Upper lobe of left lung (tissue), 6 donors: Measurements from ENCODE around the gene FANCC. TPM values are rescaled to one million over a fixed set of nuclear protein-coding genes. Genes with fewer than 3 reads are reported as not detected.
A peak's percentile ranks its signal among the peaks of the same experiment; 100 is the strongest.

Source experiments
- ATAC-seq, 2 donors: fragments of 200-7000 bp; cut with Tn5 transposase; one replicate each; pipeline ENCODE4 v1.9.1; 2022; ENCODE audit warnings: mild to moderate bottlenecking in 2 of 2, moderate library complexity in 2 of 2; ENCODE audit not compliant: low FRiP score in 2 of 2
- DNase-seq, 2 donors: peaks; one replicate each; pipeline ENCODE4 v3.0.0-alpha.2; 2019 to 2020
- H3K27ac ChIP-seq, 4 donors: fragments of 200-600 bp; sonication (generic); one replicate each; pipeline ENCODE4 v1.5.1; 2016 to 2019
- H3K27me3 ChIP-seq, 4 donors: fragments of 200-600 bp; sonication (generic); one replicate each; pipeline ENCODE4 v1.5.1; 2017 to 2019
- H3K36me3 ChIP-seq, 4 donors: fragments of 200-600 bp; sonication (generic); one replicate each; pipeline ENCODE4 v1.5.1; 2016 to 2019
- H3K4me1 ChIP-seq, 4 donors: fragments of 200-600 bp; sonication (generic); one replicate each; pipeline ENCODE4 v1.5.1; 2018 to 2019
- H3K4me3 ChIP-seq, 4 donors: fragments of 200-600 bp; sonication (generic); one replicate each; pipeline ENCODE4 v1.5.1; 2017 to 2019; ENCODE audit warnings: mild to moderate bottlenecking in 2 of 4, moderate library complexity in 1 of 4
- H3K9me3 ChIP-seq, 4 donors: fragments of 200-600 bp; sonication (generic); one replicate each; pipeline ENCODE4 v1.5.1; 2018 to 2019
- EP300 ChIP-seq, 4 donors: sonication (generic); formaldehyde crosslinking; IDR thresholded peaks; one replicate each; pipeline ENCODE4 v1.5.1; 2017; ENCODE audit warnings: antibody characterized with exemption in 4 of 4, control low read depth in 2 of 4
- POLR2A ChIP-seq, 4 donors: fragments of 450-650 bp; IDR thresholded peaks; one replicate each; pipeline ENCODE4 v1.5.1; 2016 to 2017; ENCODE audit warnings: antibody characterized with exemption in 4 of 4, mild to moderate bottlenecking in 2 of 4
- POLR2AphosphoS5 ChIP-seq, 2 donors: sonication (generic); formaldehyde crosslinking; IDR thresholded peaks; one replicate each; pipeline ENCODE4 v1.5.1; 2017; ENCODE audit warnings: antibody characterized with exemption in 2 of 2
- WGBS, 2 donors: methylation state at CpG; one replicate each; pipeline ENCODE4 v1.1.5; 2017 to 2018; 5-methylcytosine and 5-hydroxymethylcytosine counted together
- total RNA-seq, 6 donors: library from RNA; depleted of rRNA in 4 of 6; stranded (reverse); fragments of >200 nt in 4 of 6; gene quantifications; one replicate each; pipeline versions ENCODE4 v1.1.0 to v1.2.1, GENCODE V29; 2016 to 2021
- TF ChIP-seq, protein P1 (sequence below), 6 experiments: fragments of 450-650 bp in 4 of 6; fragments of 200-600 bp in 2 of 6; sonication (generic) in 2 of 6; IDR thresholded peaks; one replicate each; pipeline ENCODE4 v1.5.1; 2016 to 2019; ENCODE audit warnings: antibody characterized with exemption in 6 of 6
- donor health status: DM: no; HTN: no; CAD: no; lungs with moderate emphysema.
- donor health status: DM: no; HTN: yes; CAD: no; lungs with severe emphysema.

The FANCC gene
- total RNA-seq, 6 donors from 2014 or later, result 6.7 to 27.2 (median 10.8) TPM

DNA sequence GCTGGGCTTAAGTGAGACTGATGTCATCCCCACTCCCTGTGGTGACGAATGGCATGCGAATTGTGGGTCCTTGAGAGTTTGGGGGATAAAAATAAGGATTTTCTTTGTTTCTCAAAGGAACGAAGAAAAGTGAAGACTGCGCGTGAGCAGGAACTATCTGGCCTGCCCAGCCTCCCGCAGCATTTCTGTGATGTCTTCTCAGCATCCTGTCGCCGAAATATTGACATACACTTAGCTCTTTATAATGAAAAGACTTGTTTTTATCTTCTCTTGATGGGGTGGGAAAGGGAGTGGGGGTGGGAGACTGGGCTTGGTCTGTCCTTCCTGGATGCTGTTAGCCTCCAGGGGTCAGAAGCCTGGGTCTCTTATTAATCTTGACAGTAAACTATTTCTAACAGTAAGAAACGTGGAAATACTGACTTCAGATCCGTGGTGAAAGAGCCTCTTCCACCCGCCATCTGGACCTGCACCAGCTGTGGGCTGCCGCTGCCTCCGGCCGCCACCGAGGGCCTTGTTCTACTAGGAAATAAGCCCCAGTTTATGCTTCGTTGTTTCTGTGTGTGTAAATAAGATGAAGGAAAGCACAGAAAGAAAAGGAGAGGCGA is 239.6 kb downstream of the FANCC start:
- Histone ChIP-seq H3K36me3 (peaks cover 8 to 34% (median 23%) of the 10 kb centered on the region in 4 donors), H3K4me3 (no peak overlapping the region), H3K9me3 (no peaks in the 10 kb centered on the region), H3K4me1 (peaks cover 37 to 48% (median 42%) of the 10 kb centered on the region in 4 donors), H3K27me3 (no peaks in the 10 kb centered on the region), H3K27ac (peak overlapping the region; percentile 54 to 67 (median 60))
- TF ChIP-seq POLR2A (IDR thresholded peaks at IDR 0.05) (no peak), POLR2AphosphoS5 (IDR thresholded peaks at IDR 0.05) (no peak), EP300 (IDR thresholded peaks at IDR 0.05) (no peak)
- TF ChIP-seq, protein P1, sequence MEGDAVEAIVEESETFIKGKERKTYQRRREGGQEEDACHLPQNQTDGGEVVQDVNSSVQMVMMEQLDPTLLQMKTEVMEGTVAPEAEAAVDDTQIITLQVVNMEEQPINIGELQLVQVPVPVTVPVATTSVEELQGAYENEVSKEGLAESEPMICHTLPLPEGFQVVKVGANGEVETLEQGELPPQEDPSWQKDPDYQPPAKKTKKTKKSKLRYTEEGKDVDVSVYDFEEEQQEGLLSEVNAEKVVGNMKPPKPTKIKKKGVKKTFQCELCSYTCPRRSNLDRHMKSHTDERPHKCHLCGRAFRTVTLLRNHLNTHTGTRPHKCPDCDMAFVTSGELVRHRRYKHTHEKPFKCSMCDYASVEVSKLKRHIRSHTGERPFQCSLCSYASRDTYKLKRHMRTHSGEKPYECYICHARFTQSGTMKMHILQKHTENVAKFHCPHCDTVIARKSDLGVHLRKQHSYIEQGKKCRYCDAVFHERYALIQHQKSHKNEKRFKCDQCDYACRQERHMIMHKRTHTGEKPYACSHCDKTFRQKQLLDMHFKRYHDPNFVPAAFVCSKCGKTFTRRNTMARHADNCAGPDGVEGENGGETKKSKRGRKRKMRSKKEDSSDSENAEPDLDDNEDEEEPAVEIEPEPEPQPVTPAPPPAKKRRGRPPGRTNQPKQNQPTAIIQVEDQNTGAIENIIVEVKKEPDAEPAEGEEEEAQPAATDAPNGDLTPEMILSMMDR (IDR thresholded peaks at IDR 0.05), result no peak
- ATAC-seq (no peak), DNase-seq (peak; percentile 26 to 84)
- 62 to 76% methylated on average over 17 of the region's 17 CpGs for WGBS, 2 donors

DNA sequence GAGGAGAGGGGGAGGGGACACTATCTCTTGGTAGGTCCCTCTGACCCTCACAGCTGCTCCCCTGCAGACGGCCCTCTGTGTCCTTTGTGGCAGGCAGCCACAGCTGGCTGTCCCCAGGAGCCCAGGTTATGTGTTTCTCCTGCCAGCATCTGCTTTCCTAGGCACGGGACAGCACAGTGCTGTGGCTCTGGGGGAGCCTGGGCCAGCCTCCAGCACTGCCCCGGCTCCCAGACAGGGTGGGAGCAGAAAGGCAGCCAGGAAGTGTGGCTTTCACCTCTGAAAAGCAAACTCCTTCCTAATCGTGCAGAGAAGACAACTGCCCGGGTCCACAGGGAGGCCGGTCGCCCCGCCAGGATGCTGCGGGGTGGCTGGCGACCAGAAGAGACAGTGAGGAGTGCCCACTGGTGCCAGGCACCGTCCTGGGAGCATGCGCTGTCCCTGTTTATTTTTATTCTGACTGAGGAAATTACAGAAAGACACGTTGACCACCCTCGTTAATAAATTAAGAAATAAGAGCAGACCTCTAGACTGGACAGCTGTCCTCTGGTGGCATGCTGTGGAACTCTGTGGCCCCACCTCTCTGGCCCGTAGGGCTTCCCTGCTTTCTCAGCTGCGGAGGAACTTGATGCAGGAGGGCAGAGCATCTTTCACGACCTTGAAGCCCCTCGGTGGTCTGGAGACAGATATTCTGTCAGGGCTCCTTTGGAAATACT is 240.3 kb downstream of the FANCC start:
- no peak overlapping the region for H3K4me3 ChIP-seq
- peak in 1 of 2 donors; percentile 8 for ATAC-seq
- peak overlapping the region; percentile 54 to 67 (median 60) for H3K27ac ChIP-seq

DNA sequence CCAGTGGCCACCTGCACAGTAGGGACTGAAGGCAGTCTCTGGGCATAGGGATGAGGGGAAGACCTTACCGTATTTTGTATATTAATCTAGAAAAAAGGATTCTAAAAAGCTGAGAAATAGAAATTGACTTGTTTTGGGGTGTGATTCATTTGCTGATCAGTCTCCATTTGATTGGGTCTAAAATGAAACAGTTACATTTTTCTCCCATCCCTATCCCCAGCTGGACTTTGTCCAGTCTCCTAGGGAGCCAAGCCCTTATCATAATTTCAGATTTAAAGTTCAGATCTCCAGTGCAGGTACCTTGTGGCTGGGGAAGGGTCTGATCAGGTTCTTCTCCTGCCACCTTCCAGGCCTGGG is 240.8 kb downstream of the FANCC start:
- 82 to 90% methylated on average over 1 of the region's 1 CpG for whole genome bisulfite sequencing, 2 donors
- Histone ChIP-seq H3K4me1 (peaks cover 43 to 57% (median 48%) of the 10 kb centered on the region in 4 donors), H3K4me3 (no peak overlapping the region), H3K9me3 (no peaks in the 10 kb centered on the region), H3K27me3 (no peaks in the 10 kb centered on the region), H3K36me3 (peaks cover 0 to 24% (median 13%) of the 10 kb centered on the region in 4 donors), H3K27ac (peak overlapping the region; percentile 54 to 67 (median 60))
- ATAC-seq (no peak), DNase-seq (no peak)
- TF ChIP-seq, protein P1 (IDR thresholded peaks at IDR 0.05), result no peak
- TF ChIP-seq POLR2A (IDR thresholded peaks at IDR 0.05) (no peak), EP300 (IDR thresholded peaks at IDR 0.05) (no peak), POLR2AphosphoS5 (IDR thresholded peaks at IDR 0.05) (no peak)

More for the DNA sequence above, 240.3 kb downstream of the FANCC start:
- H3K27me3 ChIP-seq, result no peaks in the 10 kb centered on the region
- DNase-seq, result peak in 1 of 2 donors; percentile 18
- H3K9me3 ChIP-seq, result no peaks in the 10 kb centered on the region
- peaks cover 38 to 54% (median 46%) of the 10 kb centered on the region in 4 donors for H3K4me1 ChIP-seq
- TF ChIP-seq, protein P1 (IDR thresholded peaks at IDR 0.05), result peak in 1 of 6 experiments; percentile 9
- TF ChIP-seq POLR2AphosphoS5 (IDR thresholded peaks at IDR 0.05), result no peak
- 69 to 72% methylated on average over 11 to 18 of the region's 18 CpGs for WGBS, 2 donors
- peaks cover 5 to 28% (median 18%) of the 10 kb centered on the region in 4 donors for H3K36me3 ChIP-seq

DNA sequence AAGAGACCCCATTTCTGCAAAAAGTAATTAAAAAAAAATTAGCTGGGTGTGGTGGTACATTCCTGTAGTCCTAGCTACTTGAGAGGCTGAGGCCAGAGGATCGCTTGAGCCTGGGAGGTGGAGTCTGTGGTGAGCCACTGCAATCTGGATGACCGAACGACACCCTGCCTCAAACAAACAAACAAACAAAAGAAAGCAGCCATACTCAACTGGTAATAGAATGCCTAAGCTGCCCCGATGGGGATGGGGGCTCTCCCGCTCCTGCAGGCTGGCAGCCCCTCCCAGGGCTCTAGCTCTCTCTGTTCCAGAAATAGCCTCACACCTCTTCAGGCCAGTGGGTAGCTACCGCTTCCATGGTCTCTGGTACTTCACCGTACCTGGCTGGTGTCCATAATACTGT is 241.8 kb downstream of the FANCC start:
- DNase-seq, result peak in 1 of 2 donors; percentile 17
- no peaks in the 10 kb centered on the region for H3K27me3 ChIP-seq
- no peaks in the 10 kb centered on the region for H3K9me3 ChIP-seq
- peaks cover 48 to 57% (median 53%) of the 10 kb centered on the region in 4 donors for H3K4me1 ChIP-seq
- TF ChIP-seq EP300 (IDR thresholded peaks at IDR 0.05) (no peak), POLR2AphosphoS5 (IDR thresholded peaks at IDR 0.05) (no peak), POLR2A (IDR thresholded peaks at IDR 0.05) (no peak)
- TF ChIP-seq, protein P1 (IDR thresholded peaks at IDR 0.05), result no peak
- peaks cover 0 to 18% (median 4%) of the 10 kb centered on the region in 4 donors for H3K36me3 ChIP-seq
- no peak overlapping the region for H3K4me3 ChIP-seq
- WGBS, 2 donors, result 79 to 93% methylated on average over 7 of the region's 7 CpGs
- peak overlapping the region in 2 of 4 donors; percentile 12 to 33 for H3K27ac ChIP-seq
- ATAC-seq, result no peak
